Ovary (tissue), 9 donors: ENCODE results near the gene ALG6. TPM values are rescaled to one million over a fixed set of nuclear protein-coding genes. Genes with fewer than 3 reads are reported as not detected.
"Not testable (repeated sequence)": the region's sequence is repeated elsewhere in the genome, so short reads cannot be mapped to it uniquely, and the experiment has no call there.

Experiments
- DNase-seq, 5 donors: peaks; one replicate each; pipeline ENCODE4 v3.0.0-alpha.2; 2019 to 2020
- H3K27ac ChIP-seq, 2 donors: fragments of 200-600 bp; one replicate each; pipeline versions ENCODE4 v1.5.1 to v1.8.0; 2019 to 2022
- H3K27me3 ChIP-seq: fragments of 200-600 bp; one replicate; pipeline ENCODE4 v1.8.0; 2022
- H3K36me3 ChIP-seq: fragments of 200-600 bp; sonication (generic); one replicate; pipeline ENCODE4 v1.5.1; 2019
- H3K4me1 ChIP-seq: one replicate; pipeline ENCODE4 v1.8.1; 2013; ENCODE audit warnings: mild to moderate bottlenecking, moderate library complexity; ENCODE audit not compliant: insufficient read depth
- H3K4me3 ChIP-seq: fragments of 200-600 bp; sonication (generic); one replicate; pipeline ENCODE4 v1.5.1; 2017
- H3K9me3 ChIP-seq, 2 donors: fragments of 200-600 bp in 1 of 2; sonication (generic) in 1 of 2; one replicate each; pipeline versions ENCODE4 v1.5.1 to v1.8.1; 2013 to 2019; ENCODE audit warnings: mild to moderate bottlenecking in 1 of 2, moderate library complexity in 1 of 2
- CTCF ChIP-seq, 3 donors: fragments of 450-650 bp in 2 of 3; fragments of 200-600 bp in 1 of 3; IDR thresholded peaks; one replicate each; pipeline versions ENCODE4 v1.5.1 to v1.8.0; 2016 to 2022; ENCODE audit warnings: antibody characterized with exemption in 3 of 3, mild to moderate bottlenecking in 1 of 3
- EP300 ChIP-seq: sonication (generic); formaldehyde crosslinking; IDR thresholded peaks from one replicate; pipeline ENCODE4 v1.6.1; 2017; ENCODE audit warnings: antibody characterized with exemption
- POLR2A ChIP-seq: fragments of 450-650 bp; IDR thresholded peaks from one replicate; pipeline ENCODE4 v1.6.1; 2017; ENCODE audit warnings: antibody characterized with exemption, mild to moderate bottlenecking, moderate library complexity
- WGBS, 3 donors: extraction: QIAGEN DNeasy Blood & Tissue Kit in 1 of 3; methylation state at CpG; one replicate each; pipeline versions ENCODE4 v1.1.5 to v1.1.7; 2013 to 2017; 5-methylcytosine and 5-hydroxymethylcytosine counted together
- intact Hi-C, 4 donors: fragments of 100-400 bp; cut with DNase I; formaldehyde crosslinking; loops; one replicate each; pipeline versions ENCODE4 v1.11.0 to v1.15.1; 2022 to 2023
- polyA plus RNA-seq, 2 donors: library from polyadenylated mRNA; stranded (reverse); fragments of 200-250 nt in 1 of 2; fragments of 350-450 nt in 1 of 2; fragmentation: Illumina TruSeq in 1 of 2; extraction: RNeasy Lipid Tissue Mini Kit (QIAGEN cat#74804) in 1 of 2; gene quantifications; one replicate each; pipeline ENCODE4 v1.2.3, GENCODE V29; 2013 to 2014
- total RNA-seq, 7 donors: library from RNA; depleted of rRNA in 2 of 7; stranded (reverse); fragments of >200 nt in 2 of 7; fragmentation: NEBNext Ultra II Directional in 3 of 7; extraction: Animal tissue kit (Norgen Biotek cat#: 25700) in 3 of 7; gene quantifications; one replicate each; pipeline versions ENCODE4 v1.1.0 to v1.2.4, GENCODE V29; 2016 to 2023
- donor health status: DM: no; HTN: no; CAD: no; lungs with moderate emphysema.
- donor health status: DM: no; HTN: no; CAD: no.
- donor health status: Bipolar disorder and iron deficiency.
- donor health status: DM: yes; HTN: yes; CAD: no.
- donor health status: DM: no; HTN: no; CAD: no.
- donor health status: DM: yes; HTN: yes; CAD: no.

Gene ALG6
- total and polyA plus RNA-seq, 9 donors: 6.6 to 14.2 (median 9.1) TPM

- DNase-seq: no peak
- 85 to 88% (median 86%) methylated on average over 7 of the region's 7 CpGs for WGBS, 3 donors
- no peak for TF ChIP-seq EP300
- no peak for TF ChIP-seq POLR2A
- no peak for TF ChIP-seq CTCF (IDR thresholded peaks at IDR 0.05)
- no peaks in the 10 kb centered on the region for H3K27me3 ChIP-seq
- no peaks in the 10 kb centered on the region for H3K9me3 ChIP-seq
- no peak overlapping the region for H3K4me3 ChIP-seq
- intact Hi-C loops: no loop called here
- no peak overlapping the region for H3K27ac ChIP-seq
- no peaks in the 10 kb centered on the region for H3K36me3 ChIP-seq
- no peaks in the 10 kb centered on the region for H3K4me1 ChIP-seq
These were observed 98.8 kb downstream of the ALG6 start for GRCh38 chr1:63466181-63466580.

GRCh38 chr1:63466759-63467158 lies 99.3 kb downstream of the ALG6 start:
- intact Hi-C loops: no loop called here
- Histone ChIP-seq H3K9me3 (no peaks in the 10 kb centered on the region), H3K4me1 (no peaks in the 10 kb centered on the region), H3K4me3 (no peak overlapping the region), H3K36me3 (no peaks in the 10 kb centered on the region), H3K27ac (no peak overlapping the region), H3K27me3 (no peaks in the 10 kb centered on the region)
- 79 to 89% (median 84%) methylated on average over 3 of the region's 3 CpGs for WGBS, 3 donors
- no peak for DNase-seq
- TF ChIP-seq CTCF (IDR thresholded peaks at IDR 0.05): no peak
- no peak for TF ChIP-seq EP300
- no peak for TF ChIP-seq POLR2A

- WGBS, 3 donors: 94 to 99% (median 97%) methylated on average over 5 of the region's 5 CpGs
- H3K27ac ChIP-seq, H3K27me3 ChIP-seq, H3K36me3 ChIP-seq, H3K4me3 ChIP-seq, DNase-seq, H3K4me1 ChIP-seq, H3K9me3 ChIP-seq, intact Hi-C loops: not testable (repeated sequence)
These were observed 101.3 kb downstream of the ALG6 start for GRCh38 chr1:63468683-63469082.

- Histone ChIP-seq H3K27ac (no peak overlapping the region), H3K36me3 (no peaks in the 10 kb centered on the region), H3K27me3 (no peaks in the 10 kb centered on the region), H3K4me1 (no peaks in the 10 kb centered on the region), H3K9me3 (no peaks in the 10 kb centered on the region), H3K4me3 (no peak overlapping the region)
- TF ChIP-seq EP300: no peak
- no peak for TF ChIP-seq CTCF (IDR thresholded peaks at IDR 0.05)
- no peak for TF ChIP-seq POLR2A
- intact Hi-C loops: no loop called here
- no peak for DNase-seq
- whole genome bisulfite sequencing, 3 donors: 79 to 96% (median 96%) methylated on average over 7 of the region's 7 CpGs
These were observed 108.3 kb downstream of the ALG6 start for GRCh38 chr1:63475761-63476160.

- 76 to 81% (median 78%) methylated on average over 1 of the region's 1 CpG for WGBS, 3 donors
- Histone ChIP-seq H3K4me3 (no peak overlapping the region), H3K27me3 (no peaks in the 10 kb centered on the region), H3K4me1 (no peaks in the 10 kb centered on the region), H3K9me3 (no peaks in the 10 kb centered on the region), H3K27ac (no peak overlapping the region), H3K36me3 (no peaks in the 10 kb centered on the region)
- no peak for DNase-seq
- intact Hi-C loops: loop anchor here in 1 of 4 donors (5.0 kb wide), 1 partner anchor 833 kb away; no protein-coding TSS in a partner anchor
- no peak for TF ChIP-seq POLR2A
- TF ChIP-seq EP300: no peak
- TF ChIP-seq CTCF (IDR thresholded peaks at IDR 0.05): no peak
These were observed 112.6 kb downstream of the ALG6 start for GRCh38 chr1:63480057-63480456.
